HG03520 (cell line): Measurements from ENCODE around the gene TBX4.
"Not testable (repeated sequence)": the region's sequence is repeated elsewhere in the genome, so short reads cannot be mapped to it uniquely, and the experiment has no call there.

Experiments used
- ATAC-seq: cut with Tn5 transposase; IDR thresholded peaks from one replicate; pipeline ENCODE4 v1.9.1; 2021; ENCODE audit warnings: mild to moderate bottlenecking, moderate library complexity; ENCODE audit not compliant: unreplicated experiment

Gene TBX4

GRCh38 chr17:61496174-61496956, 44.1 kb downstream of the TBX4 start:
- ATAC-seq: no peak

- ATAC-seq: no peak
Observed at GRCh38 chr17:61496957-61497653, 44.9 kb downstream of the TBX4 start.

- no peak for ATAC-seq
Observed at GRCh38 chr17:61498042-61498994, 46.1 kb downstream of the TBX4 start.

- ATAC-seq: no peak
Observed at GRCh38 chr17:61499632-61500031, 47.4 kb downstream of the TBX4 start.

- no peak for ATAC-seq
Observed at GRCh38 chr17:61500287-61500686, 48.1 kb downstream of the TBX4 start.

- no peak for ATAC-seq
Observed at GRCh38 chr17:61502292-61502691, 50.1 kb downstream of the TBX4 start.

- no peak for ATAC-seq
Observed at GRCh38 chr17:61503961-61504360, 51.7 kb downstream of the TBX4 start.

- ATAC-seq: no peak
Observed at GRCh38 chr17:61504697-61505096, 52.5 kb downstream of the TBX4 start.

- no peak for ATAC-seq
Observed at GRCh38 chr17:61505846-61506627, 53.8 kb downstream of the TBX4 start.

GRCh38 chr17:61507383-61508066, 55.3 kb downstream of the TBX4 start:
- no peak for ATAC-seq

GRCh38 chr17:61508912-61509311, 56.7 kb downstream of the TBX4 start:
- no peak for ATAC-seq

- not testable (repeated sequence) for ATAC-seq
Observed at GRCh38 chr17:61509454-61509853, 57.2 kb downstream of the TBX4 start.

GRCh38 chr17:61510237-61510636, 58.0 kb downstream of the TBX4 start:
- no peak for ATAC-seq

GRCh38 chr17:61510991-61511390, 58.8 kb downstream of the TBX4 start:
- ATAC-seq: no peak

- no peak for ATAC-seq
Observed at GRCh38 chr17:61511480-61512182, 59.4 kb downstream of the TBX4 start.

GRCh38 chr17:61514491-61514890, 62.3 kb downstream of the TBX4 start:
- no peak for ATAC-seq

GRCh38 chr17:61517265-61517664, 65.0 kb downstream of the TBX4 start:
- no peak for ATAC-seq

- ATAC-seq: no peak
Observed at GRCh38 chr17:61517843-61518606, 65.8 kb downstream of the TBX4 start.

- no peak for ATAC-seq
Observed at GRCh38 chr17:61519139-61519538, 66.9 kb downstream of the TBX4 start.
